ENCODE measurements around the gene SYAP1. TPM values are rescaled to one million over a fixed set of nuclear protein-coding genes. Genes with fewer than 3 reads are reported as not detected.

Gene SYAP1
- total and polyA plus RNA-seq, 10 of the 15 experiments (the other 5 are each of a cell fraction or from before 2014, with no cell fraction given) = 5.9 to 29.9 (median 16.2) TPM

GRCh38 chrX:16778545-16778944, 59.1 kb downstream of the SYAP1 start (continued):
- TF ChIP-seq, protein P1, sequence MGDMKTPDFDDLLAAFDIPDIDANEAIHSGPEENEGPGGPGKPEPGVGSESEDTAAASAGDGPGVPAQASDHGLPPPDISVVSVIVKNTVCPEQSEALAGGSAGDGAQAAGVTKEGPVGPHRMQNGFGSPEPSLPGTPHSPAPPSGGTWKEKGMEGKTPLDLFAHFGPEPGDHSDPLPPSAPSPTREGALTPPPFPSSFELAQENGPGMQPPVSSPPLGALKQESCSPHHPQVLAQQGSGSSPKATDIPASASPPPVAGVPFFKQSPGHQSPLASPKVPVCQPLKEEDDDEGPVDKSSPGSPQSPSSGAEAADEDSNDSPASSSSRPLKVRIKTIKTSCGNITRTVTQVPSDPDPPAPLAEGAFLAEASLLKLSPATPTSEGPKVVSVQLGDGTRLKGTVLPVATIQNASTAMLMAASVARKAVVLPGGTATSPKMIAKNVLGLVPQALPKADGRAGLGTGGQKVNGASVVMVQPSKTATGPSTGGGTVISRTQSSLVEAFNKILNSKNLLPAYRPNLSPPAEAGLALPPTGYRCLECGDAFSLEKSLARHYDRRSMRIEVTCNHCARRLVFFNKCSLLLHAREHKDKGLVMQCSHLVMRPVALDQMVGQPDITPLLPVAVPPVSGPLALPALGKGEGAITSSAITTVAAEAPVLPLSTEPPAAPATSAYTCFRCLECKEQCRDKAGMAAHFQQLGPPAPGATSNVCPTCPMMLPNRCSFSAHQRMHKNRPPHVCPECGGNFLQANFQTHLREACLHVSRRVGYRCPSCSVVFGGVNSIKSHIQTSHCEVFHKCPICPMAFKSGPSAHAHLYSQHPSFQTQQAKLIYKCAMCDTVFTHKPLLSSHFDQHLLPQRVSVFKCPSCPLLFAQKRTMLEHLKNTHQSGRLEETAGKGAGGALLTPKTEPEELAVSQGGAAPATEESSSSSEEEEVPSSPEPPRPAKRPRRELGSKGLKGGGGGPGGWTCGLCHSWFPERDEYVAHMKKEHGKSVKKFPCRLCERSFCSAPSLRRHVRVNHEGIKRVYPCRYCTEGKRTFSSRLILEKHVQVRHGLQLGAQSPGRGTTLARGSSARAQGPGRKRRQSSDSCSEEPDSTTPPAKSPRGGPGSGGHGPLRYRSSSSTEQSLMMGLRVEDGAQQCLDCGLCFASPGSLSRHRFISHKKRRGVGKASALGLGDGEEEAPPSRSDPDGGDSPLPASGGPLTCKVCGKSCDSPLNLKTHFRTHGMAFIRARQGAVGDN (IDR thresholded peaks at IDR 0.05) = no peak
- TF ChIP-seq STAT1 (conservative IDR thresholded peaks at IDR 0.05) (no peak), SMAD1 (IDR thresholded peaks at IDR 0.05; ENCODE audit: low read depth, partially characterized antibody) (no peak), EED (IDR thresholded peaks at IDR 0.05; ENCODE audit: low read depth) (no peak), SIX5 (IDR thresholded peaks at IDR 0.05; ENCODE audit: low read depth, low read length, severe bottlenecking) (no peak)
- TF ChIP-seq, protein P2, sequence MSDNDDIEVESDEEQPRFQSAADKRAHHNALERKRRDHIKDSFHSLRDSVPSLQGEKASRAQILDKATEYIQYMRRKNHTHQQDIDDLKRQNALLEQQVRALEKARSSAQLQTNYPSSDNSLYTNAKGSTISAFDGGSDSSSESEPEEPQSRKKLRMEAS (IDR thresholded peaks at IDR 0.05; ENCODE audit: low read depth, low read length) = no peak
- TF ChIP-seq, protein P3, sequence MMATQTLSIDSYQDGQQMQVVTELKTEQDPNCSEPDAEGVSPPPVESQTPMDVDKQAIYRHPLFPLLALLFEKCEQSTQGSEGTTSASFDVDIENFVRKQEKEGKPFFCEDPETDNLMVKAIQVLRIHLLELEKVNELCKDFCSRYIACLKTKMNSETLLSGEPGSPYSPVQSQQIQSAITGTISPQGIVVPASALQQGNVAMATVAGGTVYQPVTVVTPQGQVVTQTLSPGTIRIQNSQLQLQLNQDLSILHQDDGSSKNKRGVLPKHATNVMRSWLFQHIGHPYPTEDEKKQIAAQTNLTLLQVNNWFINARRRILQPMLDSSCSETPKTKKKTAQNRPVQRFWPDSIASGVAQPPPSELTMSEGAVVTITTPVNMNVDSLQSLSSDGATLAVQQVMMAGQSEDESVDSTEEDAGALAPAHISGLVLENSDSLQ (IDR thresholded peaks at IDR 0.05) = no peak

GRCh38 chrX:16778993-16779392, 59.6 kb downstream of the SYAP1 start:
- ATAC-seq (no peak), FAIRE-seq (no peak), DNase-seq (ENCODE audit: low read depth, low spot score) (no peak)
- BruUV-seq (replicated peaks) = no TSS peak
- Histone ChIP-seq H4K20me1 (ENCODE audit: control insufficient read depth, insufficient read depth) (no peaks in the 10 kb centered on the region), H3K36me3 (ENCODE audit: control insufficient read depth in 2 of 2, insufficient read depth in 2 of 2, low read length in 1 of 2) (no peaks in the 10 kb centered on the region), H3K27me3 (replicated peaks in 1 of 2; ENCODE audit: control insufficient read depth in 2 of 2, insufficient read depth in 2 of 2, low read length in 1 of 2) (no peaks in the 10 kb centered on the region), H3K4me3 (no peak overlapping the region), H3K9me3 (replicated peaks; ENCODE audit: control insufficient read depth, insufficient read depth, low read length) (no peaks in the 10 kb centered on the region), H3K4me2 (ENCODE audit: control insufficient read depth, insufficient read depth) (no peak overlapping the region), H3K27ac (ENCODE audit: control insufficient read depth, insufficient read depth) (no peak overlapping the region), H3K4me1 (ENCODE audit: control insufficient read depth, insufficient read depth, low read length) (no peaks in the 10 kb centered on the region), H3K79me2 (ENCODE audit: control insufficient read depth, insufficient read depth, low read length) (no peaks in the 10 kb centered on the region), H3K9ac (ENCODE audit: control insufficient read depth, insufficient read depth, low read length) (no peak overlapping the region), H2AFZ (ENCODE audit: control insufficient read depth, low read depth, low read length) (no peak overlapping the region)
- intact Hi-C loops (cut with micrococcal nuclease; ENCODE audit: unreplicated experiment) = no loop called here
- in situ Hi-C loops (cut with MboI) = no loop called here
- ChIA-PET SMC1A (ENCODE audit: uncharacterized antibody, unreplicated experiment) (no interaction called here), RAD21 (ENCODE audit: unreplicated experiment) (no interaction called here), POLR2A (no interaction called here), CTCF (interaction anchor here (0.6 to 1.2 kb wide), 2 partner anchors 12 to 660 kb away, joined by 3 read pairs; no protein-coding TSS in a partner anchor)
- TF ChIP-seq SPI1 (IDR thresholded peaks at IDR 0.05; ENCODE audit: borderline replicate concordance, insufficient read depth, low read depth, low read length) = no peak
- TF ChIP-seq BHLHE40 (IDR thresholded peaks at IDR 0.05; ENCODE audit: borderline replicate concordance in 1 of 2, low read depth in 2 of 2, low read length in 1 of 2) = no peak
- TF ChIP-seq NR2C1 (IDR thresholded peaks at IDR 0.05) = no peak
- TF ChIP-seq ZNF592 (IDR thresholded peaks at IDR 0.05) = no peak
- no peak for TF ChIP-seq MEF2A (IDR thresholded peaks at IDR 0.05; ENCODE audit: insufficient read depth, low read depth, low read length)
- TF ChIP-seq TCF7 (IDR thresholded peaks at IDR 0.05; ENCODE audit: borderline replicate concordance) = no peak
